HG03097 (cell line): ENCODE measurements around the gene RIPOR3.
"Not testable (repeated sequence)": the region's sequence is repeated elsewhere in the genome, so short reads cannot be mapped to it uniquely, and the experiment has no call there.

ENCODE experiments used
- ATAC-seq: cut with Tn5 transposase; IDR thresholded peaks from one replicate; pipeline ENCODE4 v1.9.1; 2021; ENCODE audit not compliant: unreplicated experiment, low FRiP score

Gene RIPOR3

DNA sequence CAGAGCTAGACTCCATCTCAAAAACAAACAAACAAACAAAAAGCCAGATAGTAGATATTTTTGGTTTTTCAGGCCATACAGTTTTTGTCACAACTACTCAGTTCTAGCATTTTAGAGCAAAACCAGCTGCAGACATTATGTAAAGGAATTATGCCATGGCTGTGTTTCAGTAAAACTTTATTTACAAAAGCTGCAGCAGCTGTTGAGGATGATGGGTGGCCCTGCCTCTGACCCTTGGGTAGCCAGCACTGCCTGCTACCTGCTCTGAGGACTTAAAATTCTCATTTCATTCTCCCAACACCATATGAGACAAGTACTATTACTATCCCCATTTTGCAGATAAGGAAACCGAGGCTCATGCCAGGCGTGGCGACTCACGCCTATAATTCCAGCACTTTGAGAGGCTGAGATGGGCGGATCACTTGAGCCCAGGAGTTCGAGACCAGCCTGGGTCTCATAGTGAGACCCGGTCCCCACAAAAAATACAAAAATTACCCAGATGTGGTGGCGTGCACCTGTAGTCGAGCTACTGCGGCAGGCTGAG is 56.3 kb downstream of the RIPOR3 start:
- ATAC-seq, result no peak

DNA sequence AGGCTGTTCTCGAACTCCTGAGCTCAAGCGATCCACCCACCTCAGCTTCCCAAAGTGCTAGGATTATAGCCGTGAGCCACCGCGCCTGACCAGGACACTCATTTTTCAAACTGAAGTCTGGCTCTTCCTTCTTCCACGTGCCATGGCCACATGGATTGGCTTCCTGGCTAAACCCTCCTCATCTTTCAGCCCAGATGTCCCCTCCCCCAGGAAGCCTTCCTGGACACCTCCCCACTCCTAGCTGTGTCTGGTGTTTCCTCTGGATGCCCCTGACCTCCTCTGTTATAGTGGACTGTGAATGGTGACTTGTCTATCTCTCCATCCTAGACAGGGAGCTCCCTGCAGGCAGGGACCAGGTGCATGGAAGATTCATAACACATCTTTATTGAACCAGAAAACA is 57.2 kb downstream of the RIPOR3 start:
- no peak for ATAC-seq

DNA sequence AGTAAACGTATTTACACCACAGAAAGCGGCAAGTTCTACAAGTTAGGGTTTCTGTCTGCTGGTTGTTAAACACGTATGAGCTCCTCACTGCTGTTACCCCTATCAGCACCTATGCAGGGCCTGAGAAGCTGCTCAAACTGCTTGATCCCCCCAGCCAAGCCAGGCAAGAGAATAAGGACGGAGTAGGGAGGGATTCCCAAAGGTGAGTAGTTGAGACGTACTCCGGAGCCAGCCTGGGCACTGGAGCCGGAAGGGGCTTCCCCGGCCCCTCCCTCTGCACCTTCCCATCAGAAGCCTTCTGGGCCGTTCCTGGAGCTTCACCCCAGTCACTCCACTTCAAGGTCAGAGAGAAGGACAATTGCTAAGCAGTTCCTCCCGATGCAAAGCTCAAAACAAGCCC is 58.0 kb downstream of the RIPOR3 start:
- no peak for ATAC-seq

DNA sequence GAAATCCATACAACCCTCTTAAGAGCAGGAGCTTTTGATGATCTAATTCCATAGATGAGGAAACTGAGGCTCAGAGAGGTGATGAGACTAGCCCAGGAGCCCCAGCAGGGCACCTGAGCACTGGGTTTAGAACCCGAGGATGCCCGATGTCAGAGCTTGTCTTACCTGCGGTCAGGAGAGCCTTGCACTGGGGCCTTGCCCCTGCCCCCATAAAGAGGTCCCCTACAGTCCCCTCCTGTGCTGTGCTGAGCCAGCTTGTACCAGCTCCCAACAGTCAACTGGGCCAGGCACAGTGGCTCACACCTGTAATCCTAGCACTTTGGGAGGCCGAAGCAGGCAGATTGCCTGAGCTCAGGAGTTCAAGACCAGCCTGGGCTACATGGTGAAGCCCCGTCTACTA is 58.6 kb downstream of the RIPOR3 start:
- no peak for ATAC-seq

DNA sequence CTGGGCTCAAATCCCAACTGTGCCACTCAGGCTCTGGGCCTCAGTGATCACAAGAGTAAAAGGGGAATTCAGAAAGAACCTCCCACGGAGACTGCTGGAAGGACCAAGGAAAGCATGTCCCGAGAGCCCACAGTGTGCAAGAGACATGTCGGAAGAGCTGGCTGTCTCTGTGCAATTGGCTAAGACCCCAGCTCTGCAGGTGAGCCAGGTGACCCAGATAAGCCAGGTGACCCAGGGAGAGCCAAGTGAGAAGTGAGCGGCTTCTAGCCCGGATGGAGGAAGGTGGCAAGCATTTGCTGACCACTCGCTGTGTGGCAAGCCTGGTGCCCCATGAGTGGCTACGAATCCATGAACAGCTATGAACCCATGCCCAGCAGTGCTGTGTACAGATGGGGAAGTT is 59.1 kb downstream of the RIPOR3 start:
- no peak for ATAC-seq

DNA sequence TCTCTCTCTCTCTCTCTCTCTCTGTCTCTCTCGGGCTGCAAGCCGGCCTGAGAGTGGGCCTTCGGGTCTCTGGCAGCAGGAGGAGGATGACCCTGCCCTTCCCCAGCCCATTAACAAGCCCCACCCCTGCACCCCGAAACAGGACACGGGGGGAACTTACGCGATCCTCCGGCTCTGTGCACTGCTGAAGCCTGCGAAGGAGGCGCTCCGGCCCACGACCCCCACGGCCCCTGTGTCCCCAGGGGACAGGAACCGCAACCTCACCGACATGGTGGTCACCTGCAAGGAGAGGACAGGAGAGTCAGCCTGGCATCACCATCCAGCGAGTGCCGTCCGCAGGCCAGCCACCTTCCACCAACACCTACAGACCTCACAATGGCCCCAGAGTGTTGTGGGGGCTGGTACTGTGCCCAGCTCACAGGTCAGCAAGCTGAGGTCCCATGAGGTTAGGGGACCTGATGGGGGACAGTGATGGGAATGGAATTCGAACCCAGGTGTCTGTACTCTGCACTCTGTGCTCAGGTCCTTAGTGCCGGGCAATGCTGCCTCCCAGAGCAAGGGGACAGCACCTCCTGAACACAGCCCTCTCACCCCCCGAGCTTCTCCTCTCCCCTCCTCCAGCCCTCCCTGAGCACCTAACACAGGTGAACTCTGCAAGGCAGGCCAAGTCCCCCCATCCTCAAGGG is 60.6 kb downstream of the RIPOR3 start:
- ATAC-seq, result no peak

DNA sequence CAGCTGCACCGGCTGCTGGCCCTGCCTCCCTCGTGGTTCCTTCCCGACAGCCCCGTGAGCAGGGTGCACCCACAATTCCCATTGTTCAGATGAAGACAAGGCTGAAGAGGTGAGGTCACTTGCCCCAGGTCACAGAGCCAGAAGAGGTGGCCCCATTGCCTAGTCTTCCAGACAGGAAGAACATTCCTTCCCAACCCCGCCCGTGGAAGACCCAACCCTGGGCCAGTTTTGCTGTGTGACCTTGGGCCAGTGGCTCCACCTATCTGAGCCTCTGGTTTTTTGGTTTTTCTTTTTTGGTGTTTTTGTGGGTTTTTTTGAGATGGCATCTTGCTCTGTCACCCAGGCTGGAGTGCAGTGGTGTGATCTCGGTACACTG is 61.7 kb downstream of the RIPOR3 start:
- no peak for ATAC-seq

DNA sequence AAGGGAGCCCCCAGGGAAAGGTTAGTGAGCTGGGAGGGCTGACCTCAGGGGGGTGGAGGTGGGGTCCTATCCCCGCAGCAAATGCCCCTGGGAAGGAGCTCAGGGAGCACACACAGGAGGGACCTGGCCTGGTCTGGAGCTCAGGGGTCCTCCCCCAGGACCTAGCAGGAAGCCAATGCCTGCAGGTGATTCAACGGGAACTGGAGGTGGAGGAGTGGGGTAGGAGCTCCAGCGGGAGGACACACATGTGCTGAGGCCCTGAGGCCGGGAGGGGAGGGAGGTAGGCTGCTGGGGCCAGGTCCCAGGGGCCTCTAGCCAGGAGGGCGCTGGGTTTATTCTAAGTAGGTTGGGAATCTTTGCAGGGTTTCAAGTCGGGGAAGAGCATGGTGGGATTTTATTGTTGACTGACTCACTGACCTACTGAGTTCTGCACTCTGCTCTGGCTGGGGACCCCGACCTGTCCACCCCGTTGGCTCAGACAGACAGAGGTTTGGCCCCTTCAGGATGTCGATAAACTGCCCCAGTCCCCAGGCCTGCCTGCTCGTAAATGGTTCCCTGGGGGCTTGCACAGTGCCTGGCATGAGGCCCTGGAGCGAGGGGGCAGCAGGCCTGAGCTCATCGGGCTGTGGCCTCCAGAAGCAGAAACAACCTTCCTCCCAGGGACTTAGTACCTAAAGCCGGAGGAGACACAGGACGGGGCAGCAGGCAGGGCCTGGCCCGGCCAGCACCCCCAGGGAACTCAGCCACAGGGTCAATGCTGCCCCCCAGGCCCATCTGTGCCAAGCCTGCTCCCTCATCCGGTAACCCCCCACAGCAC is 62.3 kb downstream of the RIPOR3 start:
- no peak for ATAC-seq

DNA sequence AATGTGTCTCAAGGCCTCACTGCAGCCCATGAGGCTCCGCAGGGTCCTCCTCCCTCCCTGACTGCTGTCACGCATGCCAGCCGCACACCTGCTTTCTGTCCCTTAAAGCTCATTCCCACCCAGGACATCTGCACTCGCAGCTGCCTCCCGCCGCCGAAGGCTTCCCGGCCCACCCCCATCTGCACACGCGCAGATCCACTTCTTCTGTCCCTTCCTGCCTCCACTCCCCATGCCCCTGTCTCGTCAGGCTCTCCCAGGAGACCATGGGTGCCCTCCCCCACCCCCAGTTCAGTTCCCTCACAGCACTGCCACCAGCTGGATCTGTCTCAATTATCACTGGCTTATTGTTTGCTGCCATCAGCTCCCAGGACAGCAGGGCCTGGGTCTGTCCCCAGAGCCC is 63.0 kb downstream of the RIPOR3 start:
- no peak for ATAC-seq

DNA sequence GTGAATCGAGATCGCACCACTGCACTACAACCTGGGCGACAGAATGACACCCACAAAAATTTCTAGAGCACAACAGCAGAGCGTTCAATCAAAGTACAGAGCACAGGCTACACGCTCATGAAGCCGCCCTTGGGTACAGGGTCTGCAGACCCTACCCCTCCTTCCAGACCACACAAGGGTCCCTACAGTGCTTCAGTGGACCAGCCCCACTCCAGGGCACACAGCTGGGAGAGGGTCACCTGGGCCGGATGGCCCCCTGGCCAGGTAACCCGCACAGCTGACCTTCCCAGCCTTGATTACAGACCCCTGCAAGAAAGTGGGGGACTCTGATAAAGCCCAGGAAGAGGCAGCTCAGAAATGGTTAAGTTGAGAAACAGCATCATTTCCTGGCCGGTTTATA is 63.6 kb downstream of the RIPOR3 start:
- ATAC-seq, result no peak

DNA sequence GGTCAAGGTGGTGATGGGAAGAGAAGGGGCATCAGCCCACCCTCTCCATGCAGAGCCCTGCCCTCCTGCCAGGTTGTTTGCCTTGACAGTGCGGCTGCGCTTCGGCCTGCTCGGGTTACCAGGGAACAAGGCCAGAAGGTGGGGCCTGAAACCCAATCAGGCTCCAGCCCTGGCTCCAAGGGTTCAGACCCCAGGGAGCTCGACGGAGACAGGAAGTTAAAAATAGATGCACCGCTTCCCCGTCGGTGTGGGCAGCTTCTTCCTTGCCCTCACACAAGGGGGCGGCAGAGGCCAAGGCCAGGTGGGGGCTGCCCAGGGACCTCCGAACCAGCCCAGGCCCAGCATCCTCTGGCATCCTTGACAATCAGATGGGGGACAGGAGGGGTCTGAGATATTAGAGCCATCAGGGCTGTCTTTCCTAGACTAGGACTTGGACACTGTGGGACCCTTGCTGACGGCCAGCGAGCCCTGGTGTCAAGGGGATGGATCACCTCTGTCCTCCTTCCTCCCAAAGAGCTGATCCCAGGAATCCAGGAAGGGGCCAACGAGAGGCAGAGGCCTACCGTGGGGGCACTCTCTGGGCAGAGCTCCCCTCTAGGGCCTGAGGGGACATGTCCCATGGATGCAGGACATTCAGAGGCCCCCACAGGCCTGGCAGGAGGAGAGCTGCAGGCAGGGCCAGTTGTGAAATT is 65.2 kb downstream of the RIPOR3 start:
- no peak for ATAC-seq

DNA sequence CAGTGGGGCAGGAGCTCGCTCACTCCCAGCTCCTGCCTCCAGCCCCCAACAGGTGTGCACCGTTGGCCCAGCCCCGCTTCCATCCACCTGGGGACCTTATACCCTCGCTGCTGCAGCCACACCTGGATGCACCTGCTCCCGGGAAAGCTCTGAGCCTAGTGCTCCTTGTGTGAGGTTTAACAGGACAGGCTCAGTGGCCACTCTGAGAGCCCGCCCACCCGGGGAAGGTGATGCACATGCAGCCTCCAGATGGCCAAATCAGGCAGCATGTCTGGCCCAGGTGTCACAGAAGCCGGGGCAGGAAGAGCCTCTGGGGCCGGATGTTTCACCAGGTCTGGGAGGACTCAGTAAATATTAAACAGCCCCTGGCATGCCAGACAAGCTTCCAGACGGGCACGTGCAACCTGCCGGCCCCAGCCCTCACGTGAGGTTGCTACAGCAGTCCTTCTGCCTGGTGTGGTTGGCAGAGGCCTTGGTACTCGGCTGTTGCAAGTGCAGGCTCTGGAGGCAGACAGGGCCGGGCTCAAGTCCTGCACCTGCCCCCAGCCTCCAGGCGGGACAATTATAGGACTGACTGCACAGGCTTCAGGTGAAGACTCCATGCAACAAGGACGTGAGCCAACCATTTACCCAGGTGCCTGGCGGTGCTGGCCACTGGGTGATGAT is 66.9 kb downstream of the RIPOR3 start:
- ATAC-seq, result no peak

DNA sequence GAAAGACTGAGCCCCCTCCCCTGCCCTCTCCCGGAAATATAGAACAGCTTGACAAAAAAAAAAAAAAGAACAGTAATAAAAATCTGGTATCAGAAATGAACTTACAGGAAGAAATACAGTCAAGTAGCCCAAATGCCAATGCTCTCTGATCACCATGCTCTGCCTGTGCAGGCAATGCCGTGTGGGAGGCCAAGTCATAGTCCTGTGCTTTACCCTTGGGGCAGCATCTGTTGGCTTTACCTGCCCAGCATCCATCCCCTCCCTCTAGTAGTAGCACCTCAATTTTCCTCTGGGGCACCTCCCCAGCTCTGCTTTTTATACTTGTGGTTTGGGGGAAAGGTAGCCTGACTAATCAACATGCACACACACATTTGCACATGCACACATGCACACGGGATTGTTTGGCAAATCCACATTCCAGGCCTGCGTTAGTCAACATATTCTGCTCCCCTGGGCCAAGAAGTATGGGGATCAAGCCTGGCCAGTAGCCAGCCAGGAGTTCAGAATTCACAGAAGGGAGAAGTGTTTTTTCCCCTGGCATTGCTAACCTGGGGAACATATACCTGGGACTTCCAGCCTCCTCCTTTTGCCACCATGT is 70.2 kb downstream of the RIPOR3 start:
- no peak for ATAC-seq

DNA sequence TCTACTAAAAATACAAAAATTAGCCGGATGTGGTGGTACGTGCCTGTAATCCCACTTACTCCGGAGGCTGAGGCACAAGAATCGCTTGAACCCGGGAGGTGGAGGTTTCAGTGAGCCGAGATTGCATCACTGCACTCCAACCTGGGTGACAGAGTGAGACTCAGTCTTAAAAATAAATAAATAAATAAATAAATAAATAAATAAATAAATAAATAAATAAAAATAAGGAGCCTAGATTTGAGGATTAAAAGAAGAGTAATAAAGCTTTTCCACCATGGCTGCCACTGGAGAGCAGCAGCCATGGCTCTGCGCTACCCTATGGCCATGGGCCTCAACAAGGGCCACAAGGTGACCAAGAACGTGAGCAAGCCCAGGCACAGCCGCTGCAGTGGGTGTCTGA is 70.9 kb downstream of the RIPOR3 start:
- not testable (repeated sequence) for ATAC-seq

DNA sequence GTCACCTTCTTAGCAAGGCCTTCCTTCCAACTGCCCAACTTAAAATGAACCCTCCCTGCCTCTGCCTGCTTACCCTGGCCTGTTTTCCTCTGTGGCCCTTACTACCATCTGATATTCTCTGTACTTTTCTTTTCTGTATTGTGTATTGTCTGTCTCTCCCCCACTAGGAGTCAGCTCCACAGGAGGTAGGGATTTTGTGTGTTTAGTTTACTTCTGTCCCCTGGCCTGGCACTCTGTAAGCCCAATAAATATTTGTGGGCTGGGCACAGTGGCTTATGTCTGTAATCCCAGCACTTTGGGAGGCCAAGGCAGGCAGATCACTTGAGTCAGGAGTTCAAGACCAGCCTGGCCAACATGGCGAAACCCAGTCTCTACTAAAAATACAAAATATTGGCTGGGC is 72.8 kb downstream of the RIPOR3 start:
- no peak for ATAC-seq

DNA sequence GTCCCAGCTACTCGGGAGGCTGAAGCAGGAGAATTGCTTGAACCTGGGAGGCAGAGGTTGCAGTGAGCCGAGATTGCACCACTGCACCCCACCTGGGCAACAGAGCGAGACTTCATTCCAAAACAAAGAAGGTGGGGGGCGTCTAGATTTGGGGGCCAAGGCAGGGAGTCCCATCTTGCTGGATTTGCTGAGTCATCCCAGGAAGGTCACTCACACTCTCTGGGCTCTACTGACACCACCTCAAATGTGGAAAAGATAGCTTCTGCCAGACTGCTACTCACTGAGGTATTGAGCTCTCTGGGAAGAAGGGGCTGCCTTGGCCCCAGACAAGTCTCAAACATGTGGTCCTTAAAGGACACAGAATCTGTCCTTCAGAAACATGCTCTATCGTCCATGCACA is 74.3 kb downstream of the RIPOR3 start:
- ATAC-seq, result no peak

DNA sequence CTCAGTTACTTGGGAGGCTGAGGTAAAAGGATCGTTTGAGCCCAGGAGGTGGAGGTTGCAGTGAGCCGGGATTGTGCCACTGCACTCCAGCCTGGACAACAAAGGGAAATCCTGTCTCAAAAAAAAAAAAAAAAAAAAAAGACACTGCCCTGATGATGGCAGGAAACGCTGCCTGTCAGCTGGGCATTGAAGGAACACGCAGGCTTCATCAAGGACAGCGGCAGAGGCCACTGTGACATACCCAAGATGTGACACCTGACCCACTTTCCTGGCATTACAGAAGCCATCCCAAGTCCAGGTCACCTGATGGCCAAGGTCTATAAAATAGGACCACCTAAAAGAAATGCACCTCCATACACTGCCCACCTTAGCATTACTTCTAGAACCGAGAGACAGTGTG is 75.9 kb downstream of the RIPOR3 start:
- ATAC-seq, result no peak

DNA sequence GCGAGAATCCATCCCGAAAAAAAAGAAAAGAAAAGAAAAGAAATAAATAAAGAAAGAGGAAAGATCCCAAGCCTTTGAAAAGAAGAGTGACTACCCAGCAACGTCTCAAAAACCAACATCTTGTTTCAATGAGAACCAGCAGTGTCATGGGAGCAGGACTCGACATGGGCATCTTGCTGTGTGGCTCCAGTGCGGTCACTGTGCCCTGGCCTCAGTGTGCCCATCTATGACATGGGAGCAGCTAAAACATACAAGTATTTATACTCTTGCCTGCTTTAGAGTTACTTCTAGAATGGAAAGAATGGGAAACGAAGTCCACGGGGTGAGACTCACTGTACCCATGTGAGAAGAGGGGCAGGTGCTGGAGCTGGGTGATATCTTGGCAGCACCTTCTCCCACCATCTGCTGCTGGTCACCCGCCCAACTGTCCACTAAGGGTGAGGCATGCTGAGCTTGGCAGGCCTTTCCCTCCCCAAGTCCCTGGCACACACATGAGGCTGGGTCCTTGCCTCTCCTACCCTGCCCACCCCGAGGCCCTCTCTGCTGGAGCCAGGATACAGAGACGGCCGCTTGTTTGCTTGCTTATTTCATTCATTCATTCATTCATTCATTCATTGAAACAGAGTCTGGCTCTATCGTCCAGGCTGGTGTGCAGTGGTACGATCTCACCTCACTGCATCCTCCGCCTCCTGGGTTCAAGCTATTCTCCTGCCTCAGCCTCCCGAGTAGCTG is 77.7 kb downstream of the RIPOR3 start:
- ATAC-seq, result no peak

DNA sequence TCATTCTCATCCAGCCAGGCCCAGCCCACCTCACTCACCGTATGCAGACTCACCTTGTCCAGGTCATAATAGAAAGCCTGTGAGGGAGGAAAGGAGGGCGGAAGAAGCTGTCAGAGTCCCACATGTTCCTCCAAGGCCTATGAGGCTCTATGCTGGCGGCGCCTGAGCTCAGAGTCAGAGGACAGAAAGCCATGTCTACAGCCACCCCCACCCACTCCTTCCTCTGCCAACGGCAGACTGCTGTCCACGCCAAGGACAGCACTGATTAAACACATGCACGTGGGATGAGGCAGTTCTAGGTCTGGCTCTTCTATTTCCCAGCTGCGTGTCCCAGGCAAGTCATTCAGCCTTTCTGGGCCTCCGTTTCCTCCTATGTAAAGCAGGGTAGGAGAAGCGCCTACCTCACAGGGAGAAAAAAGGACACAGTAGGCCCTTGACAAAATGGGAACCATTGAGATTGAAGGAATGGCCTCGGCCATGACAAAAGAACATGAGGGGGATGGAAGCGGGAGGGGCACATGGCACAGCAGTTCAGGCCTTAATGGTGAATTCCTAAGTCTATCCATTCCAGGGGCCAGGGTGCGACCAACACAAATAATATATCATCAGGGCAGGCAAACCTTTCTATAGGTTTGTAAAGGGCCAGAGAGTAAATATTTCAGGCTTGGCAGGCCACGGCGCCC is 80.1 kb downstream of the RIPOR3 start:
- no peak for ATAC-seq
